ENCODE measurements around the gene ATG13.
"Not testable (repeated sequence)": the region's sequence is repeated elsewhere in the genome, so short reads cannot be mapped to it uniquely, and the experiment has no call there.

Gene ATG13

GRCh38 chr11:46706886-46707285 is 89.5 kb downstream of the ATG13 start:
- no peak for TF ChIP-seq ZFX (IDR thresholded peaks at IDR 0.05)
- TF ChIP-seq CTCF (conservative IDR thresholded peaks at IDR 0.05) = no peak
- H3K27ac ChIP-seq = no peak overlapping the region

- H3K27ac ChIP-seq = not testable (repeated sequence)
These were observed 92.0 kb downstream of the ATG13 start for GRCh38 chr11:46709351-46709750.

GRCh38 chr11:46710821-46711269 is 93.5 kb downstream of the ATG13 start:
- no peak overlapping the region for H3K27ac ChIP-seq
- TF ChIP-seq CTCF (conservative IDR thresholded peaks at IDR 0.05) = no peak
- no peak for TF ChIP-seq ZFX (IDR thresholded peaks at IDR 0.05)

- no peak overlapping the region for H3K27ac ChIP-seq
- TF ChIP-seq ZFX (IDR thresholded peaks at IDR 0.05) (no peak), CTCF (conservative IDR thresholded peaks at IDR 0.05) (no peak)
These were observed 94.0 kb downstream of the ATG13 start for GRCh38 chr11:46711303-46711702.

GRCh38 chr11:46712874-46713576 is 95.7 kb downstream of the ATG13 start:
- H3K27ac ChIP-seq = no peak overlapping the region
- no peak for TF ChIP-seq ZFX (IDR thresholded peaks at IDR 0.05)
- TF ChIP-seq CTCF (conservative IDR thresholded peaks at IDR 0.05) = no peak

GRCh38 chr11:46717825-46718154 is 100.4 kb downstream of the ATG13 start:
- H3K27ac ChIP-seq = peak overlapping the region; percentile 60

GRCh38 chr11:46718155-46719019 is 101.0 kb downstream of the ATG13 start:
- H3K27ac ChIP-seq = peak overlapping the region; percentile 60
- TF ChIP-seq ZFX (IDR thresholded peaks at IDR 0.05) (peak; percentile 30; the same call in 1 of the 2 replicates), CTCF (conservative IDR thresholded peaks at IDR 0.05) (no peak)

GRCh38 chr11:46719048-46719542 is 101.7 kb downstream of the ATG13 start, which contains the start of gene F2:
Gene F2, plus strand, starts transcription at chr11:46719213. Its CDS starts 23 bp downstream, at chr11:46719236.
- peak within 1 kb of the TSS; percentile 60 for H3K27ac ChIP-seq
- TF ChIP-seq ZFX (IDR thresholded peaks at IDR 0.05) = no peak
- TF ChIP-seq CTCF (conservative IDR thresholded peaks at IDR 0.05) = no peak

Measured in C4-2B (cell line).